Right cardiac atrium (tissue), 5 donors: ENCODE measurements around the gene KIF26A. TPM values are rescaled to one million over a fixed set of nuclear protein-coding genes. Genes with fewer than 3 reads are reported as not detected.

Experiments
- microRNA-seq, 2 donors: library from miRNA; unstranded; fragments of <30 nt; microRNA quantifications; one replicate each; pipeline ENCODE4 v1.2.0, GENCODE V29; 2020 to 2021
- polyA plus RNA-seq: library from polyadenylated mRNA; stranded (reverse); fragments of 200-250 nt; gene quantifications from one replicate; pipeline ENCODE4 v1.2.3, GENCODE V29; 2013
- total RNA-seq, 4 donors: library from RNA; stranded (reverse); fragmentation: NEBNext Ultra II Directional; extraction: Animal tissue kit (Norgen Biotek cat#: 25700); gene quantifications; one replicate each; pipeline ENCODE4 v1.2.1, GENCODE V29; 2021
- donor health status: healthy with polysubstance abuse.
- donor health status: DM: no; HTN: yes; CAD: no.
- donor health status: DM: no; HTN: no; CAD: no.
- donor health status: DM: no; HTN: yes; CAD: no; lungs with severe emphysema.
- donor health status: DM: yes; HTN: yes; CAD: no.

The KIF26A gene
- total and polyA plus RNA-seq, 5 donors = 7.1 to 10.6 (median 9.7) TPM

Small RNA genes lying within 50 kb of the gene (microRNA-seq; reads per million reads assigned to microRNA genes)
- gene MIR203A = 0 reads per million in 2 donors
- gene MIR203B = 0 reads per million in 2 donors

Other genes starting within 250 kb of the KIF26A start
- gene TDRD9, start 210.1 kb upstream of the KIF26A start, total RNA-seq = 10 to 100 TPM in 2 of 4 donors, 1 to 10 TPM in 2; 8.3 to 20.2 (median 12.9) TPM
- gene TDRD9, start 210.1 kb upstream of the KIF26A start, polyA plus RNA-seq = 10.7 TPM
- 10 to 100 TPM; 11.2 to 32.1 (median 23.4) TPM for gene RD3L, start 196.1 kb upstream of the KIF26A start, total RNA-seq
- 39.6 TPM for gene RD3L, start 196.1 kb upstream of the KIF26A start, polyA plus RNA-seq
- gene ASPG, start 52.9 kb upstream of the KIF26A start, total RNA-seq = 100 to 1,000 TPM; 169 to 307 (median 208) TPM
- gene ASPG, start 52.9 kb upstream of the KIF26A start, polyA plus RNA-seq = 99.1 TPM